Endothelial cell of umbilical vein (primary cell): Measurements from ENCODE around the gene ACHE. TPM values are rescaled to one million over a fixed set of nuclear protein-coding genes. Genes with fewer than 3 reads are reported as not detected.

Source experiments
- BruUV-seq: library from RNA; stranded (reverse); fragments of 400-500 nt; replicated peaks from 2 replicates; lab custom pipeline; 2021; lab: Mats Ljungman, UMichigan
- CTCF ChIA-PET: fragments of 300-600, 350-600 bp; sonication (Branson Sonifier 250); formaldehyde crosslinking; loops from one replicate; lab custom pipeline; 2021; ENCODE audit warnings: antibody characterized with exemption, inconsistent platforms; lab: Charles Lee
- POLR2A ChIA-PET: fragments of 300-600, 350-600 bp; sonication (Branson Sonifier 250); formaldehyde crosslinking; loops from one replicate; lab custom pipeline; 2021; ENCODE audit warnings: antibody characterized with exemption, inconsistent platforms; lab: Charles Lee
- DNase-seq: peaks from one replicate; pipeline ENCODE4 v3.0.0-alpha.2; 2011; ENCODE audit warnings: low read depth, low spot score
- FAIRE-seq: peaks from 2 replicates; lab custom pipeline; 2011; peaks lifted over from hg19 to GRCh38; lab: Jason Lieb, UNC
- H2AFZ ChIP-seq: 2 replicates; pipeline ENCODE4 v1.6.0; 2012; ENCODE audit warnings: low read depth, low read length, control low read depth, inconsistent platforms
- H3K27ac ChIP-seq: 2 replicates; pipeline ENCODE4 v1.5.1; 2011; ENCODE audit warnings: low read depth, mild to moderate bottlenecking, control low read depth, low read length, moderate library complexity; ENCODE audit not compliant: insufficient read depth
- H3K27me3 ChIP-seq, 2 experiments: 2 replicates each; pipeline versions ENCODE4 v1.6.0 to v1.6.1; 2011; ENCODE audit warnings: low read length in 2 of 2, mixed read lengths in 1 of 2; ENCODE audit not compliant: control insufficient read depth in 2 of 2, insufficient read depth in 2 of 2
- H3K36me3 ChIP-seq, 2 experiments: 2 replicates in 1 of 2; 3 replicates in 1 of 2; pipeline ENCODE4 v1.5.1; 2011; ENCODE audit warnings: low read length in 2 of 2, mild to moderate bottlenecking in 1 of 2, moderate library complexity in 1 of 2; ENCODE audit not compliant: control insufficient read depth in 2 of 2, insufficient read depth in 2 of 2; ENCODE audit errors: extremely low read depth in 1 of 2
- H3K4me1 ChIP-seq: 3 replicates; pipeline ENCODE4 v1.5.1; 2011; ENCODE audit warnings: mild to moderate bottlenecking, low read length; ENCODE audit not compliant: control insufficient read depth, insufficient read depth; ENCODE audit errors: extremely low read depth
- H3K4me2 ChIP-seq: 2 replicates; pipeline ENCODE4 v1.6.1; 2011; ENCODE audit warnings: low read length, control low read depth, mixed read lengths; ENCODE audit not compliant: insufficient read depth
- H3K4me3 ChIP-seq, 3 experiments: fragments of 200-600 bp in 1 of 3; sonication (generic), shearing (Covaris generic) in 1 of 3; replicated peaks in 1 of 3; 2 replicates each; pipeline ENCODE4 v1.5.1; 2011 to 2016; ENCODE audit warnings: control low read depth in 3 of 3, low read length in 3 of 3, mild to moderate bottlenecking in 2 of 3, inconsistent platforms in 1 of 3, low read depth in 1 of 3, moderate library complexity in 1 of 3; ENCODE audit not compliant: insufficient read depth in 1 of 3
- H3K79me2 ChIP-seq: 2 replicates; pipeline ENCODE4 v1.6.0; 2012; ENCODE audit warnings: low read length, inconsistent platforms; ENCODE audit not compliant: control insufficient read depth, insufficient read depth
- H3K9ac ChIP-seq: replicated peaks from 2 replicates; pipeline ENCODE3; 2011; ENCODE audit warnings: low read length, control low read depth; ENCODE audit not compliant: insufficient read depth; ENCODE audit errors: extremely low read depth
- H3K9me1 ChIP-seq: replicated peaks from 3 replicates; pipeline ENCODE4 v1.6.0; 2011; ENCODE audit warnings: mild to moderate bottlenecking, low read length; ENCODE audit not compliant: control insufficient read depth, insufficient read depth; ENCODE audit errors: extremely low read depth
- H3K9me3 ChIP-seq: replicated peaks from 2 replicates; pipeline ENCODE4 v1.5.1; 2012; ENCODE audit warnings: low read length, inconsistent platforms; ENCODE audit not compliant: control insufficient read depth, insufficient read depth
- H4K20me1 ChIP-seq: replicated peaks from 2 replicates; pipeline ENCODE3; 2011; ENCODE audit warnings: mild to moderate bottlenecking, low read length; ENCODE audit not compliant: control insufficient read depth, insufficient read depth; ENCODE audit errors: extremely low read depth
- FOS ChIP-seq: IDR thresholded peaks from 2 replicates; pipeline ENCODE4 v1.6.1; 2011; ENCODE audit warnings: mild to moderate bottlenecking, low read length, moderate library complexity, borderline replicate concordance; ENCODE audit not compliant: insufficient read depth
- GATA2 ChIP-seq: IDR thresholded peaks from 2 replicates; pipeline ENCODE4 v1.7.0; 2011; ENCODE audit warnings: low read depth, mild to moderate bottlenecking, moderate library complexity, mixed read lengths, low read length; ENCODE audit not compliant: insufficient read length, insufficient read depth
- MAX ChIP-seq: IDR thresholded peaks from 2 replicates; pipeline ENCODE4 v1.6.1; 2011; ENCODE audit not compliant: insufficient read depth, insufficient read length
- POLR2A ChIP-seq: IDR thresholded peaks from 2 replicates; pipeline ENCODE4 v1.6.1; 2012; ENCODE audit warnings: low read depth, mild to moderate bottlenecking, control low read depth, low read length
- POLR2AphosphoS5 ChIP-seq: IDR thresholded peaks from 2 replicates; pipeline ENCODE4 v1.6.1; 2012; ENCODE audit warnings: low read depth, mild to moderate bottlenecking, control low read depth, low read length, moderate library complexity; ENCODE audit not compliant: insufficient read depth
- dilution Hi-C: fragments of 300-500 bp; cut with MboI; formaldehyde crosslinking; loops from one replicate; pipeline ENCODE4 v1.15.0; 2019; ENCODE audit warnings: low sequenced_read_pairs; ENCODE audit not compliant: extremely low pct_ligation_motif_present
- intact Hi-C: fragments of 100-400 bp; cut with micrococcal nuclease; formaldehyde crosslinking; loops from one replicate; pipeline ENCODE4 v1.10.0; 2022
- polyA plus RNA-seq, 4 experiments: library from polyadenylated mRNA; depleted of rRNA in 3 of 4; stranded (reverse) in 3 of 4; unstranded in 1 of 4; fragments of >200 nt; gene quantifications; 2 replicates each; pipeline versions ENCODE4 v1.2.1 to v1.2.3, GENCODE V29; 2011 to 2012; ENCODE audit warnings: missing spikeins in 1 of 4
- total RNA-seq: library from RNA; stranded (reverse); gene quantifications from 2 replicates; pipeline ENCODE4 v1.2.3, GENCODE V29; 2021
- TF ChIP-seq, protein P1 (sequence below), 2 donors: IDR thresholded peaks; 1 replicate in 1 of 2; 2 replicates in 1 of 2; pipeline ENCODE4 v1.5.1; 2011; ENCODE audit warnings: low read length in 2 of 2, mild to moderate bottlenecking in 2 of 2, moderate library complexity in 2 of 2, control low read depth in 1 of 2, inconsistent platforms in 1 of 2, low read depth in 1 of 2; ENCODE audit not compliant: insufficient read depth in 1 of 2; ENCODE audit errors: extremely low read depth in 1 of 2

The ACHE gene
- total and polyA plus RNA-seq, 2 donors (not counting 3 experiments of a cell fraction or from before 2014, with no cell fraction given) = 0.18 to 0.28 TPM

GRCh38 chr7:100874577-100875355, 20.9 kb downstream of the ACHE start, which contains the start of gene SRRT:
SRRT (plus strand) TSS chr7:100875103; CDS start chr7:100875591, 488 bp downstream.
- H3K9ac ChIP-seq = peak within 1 kb of the TSS; percentile 93
- TSS peak; percentile 97 for BruUV-seq
- no peaks in the 10 kb centered on the region for H3K9me1 ChIP-seq
- H3K36me3 ChIP-seq = peaks cover 19 to 20% of the 10 kb centered on the region in 2 experiments
- peak within 1 kb of the TSS; percentile 89 for H3K27ac ChIP-seq
- POLR2A ChIA-PET = interaction anchor here (0.6 to 2.5 kb wide), 8 partner anchors 8 to 1530 kb away, joined by 3 to 27 read pairs (median 4); partner anchors contain the start of genes EPHB4, MOSPD3, POP7 and TRIP6
- peak within 1 kb of the TSS; percentile 87 for H2AFZ ChIP-seq
- H3K79me2 ChIP-seq = peaks cover 51% of the 10 kb centered on the region
- DNase-seq (peak; percentile 97), FAIRE-seq (peak; percentile 98)
- dilution Hi-C loops (no loop called here), intact Hi-C loops (loop anchor here (1.0 to 2.0 kb wide), 3 partner anchors 7 to 22 kb away; partner anchors contain the start of genes SLC12A9 and TRIP6)
- no peaks in the 10 kb centered on the region for H4K20me1 ChIP-seq
- CTCF ChIA-PET = interaction anchor here (0.7 to 2.4 kb wide), 10 partner anchors 9 to 203 kb away, joined by 3 to 14 read pairs (median 4); partner anchors contain the start of genes POP7, SLC12A9 and UFSP1
- peak within 1 kb of the TSS; percentile 72 to 84 (median 79) for H3K4me3 ChIP-seq
- H3K9me3 ChIP-seq = no peaks in the 10 kb centered on the region
- peak; percentile 96 for TF ChIP-seq POLR2AphosphoS5
- peak; percentile 91 for TF ChIP-seq POLR2A
- TF ChIP-seq MAX = peak; percentile 27
- TF ChIP-seq GATA2 = no peak
- no peak for TF ChIP-seq FOS
- TF ChIP-seq, protein P1, sequence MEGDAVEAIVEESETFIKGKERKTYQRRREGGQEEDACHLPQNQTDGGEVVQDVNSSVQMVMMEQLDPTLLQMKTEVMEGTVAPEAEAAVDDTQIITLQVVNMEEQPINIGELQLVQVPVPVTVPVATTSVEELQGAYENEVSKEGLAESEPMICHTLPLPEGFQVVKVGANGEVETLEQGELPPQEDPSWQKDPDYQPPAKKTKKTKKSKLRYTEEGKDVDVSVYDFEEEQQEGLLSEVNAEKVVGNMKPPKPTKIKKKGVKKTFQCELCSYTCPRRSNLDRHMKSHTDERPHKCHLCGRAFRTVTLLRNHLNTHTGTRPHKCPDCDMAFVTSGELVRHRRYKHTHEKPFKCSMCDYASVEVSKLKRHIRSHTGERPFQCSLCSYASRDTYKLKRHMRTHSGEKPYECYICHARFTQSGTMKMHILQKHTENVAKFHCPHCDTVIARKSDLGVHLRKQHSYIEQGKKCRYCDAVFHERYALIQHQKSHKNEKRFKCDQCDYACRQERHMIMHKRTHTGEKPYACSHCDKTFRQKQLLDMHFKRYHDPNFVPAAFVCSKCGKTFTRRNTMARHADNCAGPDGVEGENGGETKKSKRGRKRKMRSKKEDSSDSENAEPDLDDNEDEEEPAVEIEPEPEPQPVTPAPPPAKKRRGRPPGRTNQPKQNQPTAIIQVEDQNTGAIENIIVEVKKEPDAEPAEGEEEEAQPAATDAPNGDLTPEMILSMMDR (IDR thresholded peaks at IDR 0.05; ENCODE audit: extremely low read depth in 1 of 2, insufficient read depth in 1 of 2, low read depth in 1 of 2, low read length in 2 of 2) = peak in 1 of 2 donors; percentile 31
- no peaks in the 10 kb centered on the region for H3K27me3 ChIP-seq
- H3K4me2 ChIP-seq = peak within 1 kb of the TSS; percentile 97
- H3K4me1 ChIP-seq = peaks cover 19% of the 10 kb centered on the region
